HG02973 (cell line): ENCODE data around the gene ID4.
"Not testable (repeated sequence)": the region's sequence is repeated elsewhere in the genome, so short reads cannot be mapped to it uniquely, and the experiment has no call there.

Experiments
- ATAC-seq: cut with Tn5 transposase; IDR thresholded peaks from one replicate; pipeline ENCODE4 v1.9.1; 2021; ENCODE audit warnings: moderate library complexity; ENCODE audit not compliant: unreplicated experiment

The ID4 gene

GRCh38 chr6:19831358-19831757 is 5.8 kb upstream of the ID4 start:
- no peak for ATAC-seq

GRCh38 chr6:19833947-19834346 is 3.2 kb upstream of the ID4 start:
- no peak for ATAC-seq

- ATAC-seq: no peak
Observed at GRCh38 chr6:19834858-19835257, 2.3 kb upstream of the ID4 start.

GRCh38 chr6:19835605-19836004 is 1.6 kb upstream of the ID4 start:
- no peak for ATAC-seq

- ATAC-seq: no peak
Observed at GRCh38 chr6:19837511-19838441, 606 bp downstream of the ID4 start.

GRCh38 chr6:19838442-19839236 is 1.5 kb downstream of the ID4 start:
- no peak for ATAC-seq

GRCh38 chr6:19839237-19839546 is 2.0 kb downstream of the ID4 start:
- no peak for ATAC-seq

GRCh38 chr6:19839788-19840187 is 2.6 kb downstream of the ID4 start:
- no peak for ATAC-seq

- no peak for ATAC-seq
Observed at GRCh38 chr6:19841181-19841580, 4.0 kb downstream of the ID4 start.

GRCh38 chr6:19842030-19842615 is 5.0 kb downstream of the ID4 start:
- ATAC-seq: no peak

GRCh38 chr6:19844689-19845088 is 7.5 kb downstream of the ID4 start:
- ATAC-seq: no peak

GRCh38 chr6:19845266-19846041 is 8.3 kb downstream of the ID4 start:
- ATAC-seq: no peak

- ATAC-seq: no peak
Observed at GRCh38 chr6:19848465-19849029, 11.4 kb downstream of the ID4 start.

GRCh38 chr6:19849196-19849595 is 12.0 kb downstream of the ID4 start:
- ATAC-seq: no peak

GRCh38 chr6:19849755-19850154 is 12.6 kb downstream of the ID4 start:
- no peak for ATAC-seq

GRCh38 chr6:19851241-19852089 is 14.3 kb downstream of the ID4 start:
- no peak for ATAC-seq

GRCh38 chr6:19852090-19852457 is 14.9 kb downstream of the ID4 start:
- no peak for ATAC-seq

- no peak for ATAC-seq
Observed at GRCh38 chr6:19852927-19853326, 15.8 kb downstream of the ID4 start.

GRCh38 chr6:19854421-19855015 is 17.3 kb downstream of the ID4 start:
- ATAC-seq: not testable (repeated sequence)
